Activated T-cell treated with anti-CD3 and anti-CD28 coated beads, Interleukin-2, amount 50 U/mL, for 4 hours (primary cell): Measurements from ENCODE around the gene FOSL1. TPM values are rescaled to one million over a fixed set of nuclear protein-coding genes. Genes with fewer than 3 reads are reported as not detected.

Experiments
- total RNA-seq, 3 donors: library from RNA; stranded (reverse); gene quantifications; one replicate each; pipeline ENCODE4 v1.2.1, GENCODE V29; 2021

FOSL1 gene
- total RNA-seq, 3 donors from 2014 or later, result 75.6 to 77.2 (median 76.9) TPM

Other genes starting within 250 kb of the FOSL1 start
- 100 to 1,000 TPM; 108 to 118 (median 111) TPM for gene RELA, start 237.5 kb downstream of the FOSL1 start, total RNA-seq
- 10 to 100 TPM; 81.7 to 96.5 (median 85.1) TPM for gene KAT5, start 188.1 kb downstream of the FOSL1 start, total RNA-seq
- gene RNASEH2C, start 179.6 kb downstream of the FOSL1 start, total RNA-seq, result 100 to 1,000 TPM in 2 of 3 donors, 10 to 100 TPM in 1; 95.6 to 122 (median 115) TPM
- gene AP5B1, start 119.4 kb downstream of the FOSL1 start, total RNA-seq, result 10 to 100 TPM; 17.3 to 19.4 (median 17.4) TPM
- gene OVOL1, start 113.3 kb downstream of the FOSL1 start, total RNA-seq, result under 1 TPM in 2 of 3 donors, not detected in 1; 0.05 TPM
- 1 to 10 TPM in 1 of 3 donors, under 1 TPM in 2; 0.52 to 1.4 (median 0.56) TPM for gene SNX32, start 66.4 kb downstream of the FOSL1 start, total RNA-seq
- 1,000 to 10,000 TPM in 1 of 3 donors, 100 to 1,000 TPM in 2; 944 to 1,135 (median 977) TPM for gene CFL1, start 42.2 kb downstream of the FOSL1 start, total RNA-seq
- 10 to 100 TPM; 60.8 to 72.9 (median 60.8) TPM for gene MUS81, start 40.0 kb downstream of the FOSL1 start, total RNA-seq
- 1 to 10 TPM; 1.0 to 2.9 (median 2.0) TPM for gene EFEMP2, start 27.6 kb downstream of the FOSL1 start, total RNA-seq
- 10 to 100 TPM in 2 of 3 donors, 1 to 10 TPM in 1; 8.4 to 12.3 (median 11.2) TPM for gene CTSW, start 20.6 kb downstream of the FOSL1 start, total RNA-seq
- 10 to 100 TPM; 72.8 to 86.1 (median 83.9) TPM for gene FIBP, start 11.9 kb downstream of the FOSL1 start, total RNA-seq
- 100 to 1,000 TPM in 1 of 3 donors, 10 to 100 TPM in 2; 77.8 to 116 (median 95.6) TPM for gene CCDC85B, start 9.7 kb downstream of the FOSL1 start, total RNA-seq
- 10 to 100 TPM; 13.9 to 15.4 (median 14.0) TPM for gene C11orf68, start 18.7 kb upstream of the FOSL1 start, total RNA-seq
- 100 to 1,000 TPM in 2 of 3 donors, 10 to 100 TPM in 1; 96.1 to 118 (median 106) TPM for gene DRAP1, start 19.0 kb upstream of the FOSL1 start, total RNA-seq
- not detected for gene TSGA10IP, start 45.1 kb upstream of the FOSL1 start, total RNA-seq
- gene SART1, start 61.3 kb upstream of the FOSL1 start, total RNA-seq, result 100 to 1,000 TPM in 2 of 3 donors, 10 to 100 TPM in 1; 90.8 to 105 (median 100) TPM
- 10 to 100 TPM; 71.4 to 76.9 (median 76.0) TPM for gene EIF1AD, start 101.8 kb upstream of the FOSL1 start, total RNA-seq
- 100 to 1,000 TPM; 286 to 337 (median 326) TPM for gene BANF1, start 102.1 kb upstream of the FOSL1 start, total RNA-seq
- 1 to 10 TPM in 1 of 3 donors, under 1 TPM in 2; 0.38 to 1.0 (median 0.45) TPM for gene CST6, start 111.6 kb upstream of the FOSL1 start, total RNA-seq
- not detected for gene CATSPER1, start 126.1 kb upstream of the FOSL1 start, total RNA-seq
- gene GAL3ST3, start 148.8 kb upstream of the FOSL1 start, total RNA-seq, result not detected
- gene SF3B2, start 152.0 kb upstream of the FOSL1 start, total RNA-seq, result 100 to 1,000 TPM; 368 to 384 (median 376) TPM
- 10 to 100 TPM; 43.4 to 46.3 (median 44.8) TPM for gene PACS1, start 169.9 kb upstream of the FOSL1 start, total RNA-seq